ENCODE measurements around the gene RRP1B.

RRP1B gene

GRCh38 chr21:43733060-43733459 lies 73.7 kb downstream of the RRP1B start:
- no peak for DNase-seq (ENCODE audit: extremely low read depth, low read depth)
- no peak for TF ChIP-seq CTCF (IDR thresholded peaks at IDR 0.05; ENCODE audit: low read depth, low read length)

GRCh38 chr21:43733529-43734071 lies 74.2 kb downstream of the RRP1B start:
- DNase-seq (ENCODE audit: extremely low read depth, low read depth): no peak
- TF ChIP-seq CTCF (IDR thresholded peaks at IDR 0.05; ENCODE audit: low read depth, low read length): no peak

GRCh38 chr21:43734131-43734927 lies 75.0 kb downstream of the RRP1B start:
- no peak for DNase-seq (ENCODE audit: extremely low read depth, low read depth)
- TF ChIP-seq CTCF (IDR thresholded peaks at IDR 0.05; ENCODE audit: low read depth, low read length): no peak

- no peak for DNase-seq (ENCODE audit: extremely low read depth, low read depth)
- TF ChIP-seq CTCF (IDR thresholded peaks at IDR 0.05; ENCODE audit: low read depth, low read length): no peak
These were observed 75.5 kb downstream of the RRP1B start for GRCh38 chr21:43734928-43735229.

GRCh38 chr21:43735236-43736091 lies 76.1 kb downstream of the RRP1B start:
- no peak for TF ChIP-seq CTCF (IDR thresholded peaks at IDR 0.05; ENCODE audit: low read depth, low read length)

GRCh38 chr21:43736224-43736883 lies 77.0 kb downstream of the RRP1B start:
- TF ChIP-seq CTCF (IDR thresholded peaks at IDR 0.05; ENCODE audit: low read depth, low read length): no peak
- no peak for DNase-seq (ENCODE audit: extremely low read depth, low read depth)

More at GRCh38 chr21:43735236-43736091, 76.1 kb downstream of the RRP1B start:
- no peak for DNase-seq (ENCODE audit: extremely low read depth, low read depth)
